ENCODE measurements around the gene CCL11. TPM values are rescaled to one million over a fixed set of nuclear protein-coding genes. Genes with fewer than 3 reads are reported as not detected.

CCL11 gene
- total RNA-seq, 1 experiment from 2014 or later, result not detected

DNA sequence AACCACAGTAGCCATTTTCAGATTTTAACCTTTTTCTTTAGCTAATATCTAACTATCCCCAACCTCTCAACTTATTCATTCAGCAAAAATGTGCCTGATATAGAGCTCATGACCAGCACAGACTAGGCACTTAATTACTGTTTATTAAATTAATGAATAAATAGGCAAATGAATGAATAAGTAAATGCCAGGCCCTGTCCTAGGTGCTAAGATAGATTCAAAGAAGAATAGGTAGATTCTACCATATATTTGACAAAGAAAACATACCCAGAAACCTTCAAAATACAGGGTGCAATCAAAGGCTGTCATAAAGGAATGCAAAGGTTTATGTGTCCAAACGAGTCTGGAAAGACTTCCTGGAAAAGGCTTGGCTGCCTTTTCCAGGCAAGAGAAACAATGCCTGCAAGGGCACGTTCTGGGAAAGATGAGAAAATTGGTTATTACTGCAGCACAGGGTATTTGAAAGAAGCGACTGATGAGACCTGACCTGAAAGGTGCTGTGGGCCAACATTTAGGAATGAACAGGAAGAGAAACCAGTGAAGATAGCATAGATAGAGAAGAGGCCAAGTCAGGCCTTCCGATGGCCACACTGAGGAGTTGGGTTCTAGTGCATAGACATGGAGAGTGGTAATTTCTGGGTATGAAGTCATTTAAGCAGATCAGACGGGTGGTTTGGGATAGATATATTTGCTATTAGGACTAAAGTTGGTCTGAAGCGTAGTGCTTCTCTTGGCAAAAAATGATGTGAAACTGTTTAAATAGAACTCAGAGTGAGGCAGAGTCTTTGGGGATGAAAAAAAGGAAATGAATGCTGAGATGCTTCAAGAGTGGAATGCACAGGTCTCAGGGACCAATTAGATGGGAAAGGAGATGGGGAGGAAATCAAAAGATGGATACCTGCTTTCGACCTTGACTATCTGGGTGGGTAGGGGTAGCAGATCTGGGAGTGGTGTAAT lies 41.9 kb upstream of the CCL11 start:
- Histone ChIP-seq H3K9me3 (ENCODE audit: low read length) (no peaks in the 10 kb centered on the region), H3K27ac (ENCODE audit: low read length) (no peak overlapping the region), H3F3A (ENCODE audit: low read length, unreplicated experiment) (no peaks in the 10 kb centered on the region), H3K9me2 (replicated peaks; ENCODE audit: low read length) (no peaks in the 10 kb centered on the region), H4K20me1 (ENCODE audit: low read length) (no peaks in the 10 kb centered on the region), H3K79me2 (ENCODE audit: low read length) (no peaks in the 10 kb centered on the region), H3K9ac (ENCODE audit: low read length) (no peak overlapping the region), H3K4me3 (ENCODE audit: low read length) (no peak overlapping the region), H3K36me3 (ENCODE audit: low read depth, low read length) (no peaks in the 10 kb centered on the region), H3K4me2 (ENCODE audit: low read length) (no peak overlapping the region), H2AFZ (ENCODE audit: low read length) (no peak overlapping the region), H3K4me1 (ENCODE audit: insufficient read depth, low read length) (no peaks in the 10 kb centered on the region), H3K27me3 (ENCODE audit: low read length) (no peaks in the 10 kb centered on the region)
- no TSS peak for BruUV-seq (replicated peaks)
- CTCF ChIA-PET, result no interaction called here
- TF ChIP-seq EZH2 (IDR thresholded peaks at IDR 0.05; ENCODE audit: low read length, unreplicated experiment), result no peak
- no peak for TF ChIP-seq EZH2phosphoT487 (IDR thresholded peaks at IDR 0.05; ENCODE audit: borderline replicate concordance, low read length)
- no peak for TF ChIP-seq CTCF (conservative IDR thresholded peaks at IDR 0.05; ENCODE audit: low read depth, low read length)
- POLR2A ChIA-PET (ENCODE audit: unreplicated experiment), result no interaction called here
- ATAC-seq (no peak), DNase-seq (no peak)
- intact Hi-C loops (cut with micrococcal nuclease), result no loop called here

- Histone ChIP-seq H3K27ac (ENCODE audit: low read length) (no peak overlapping the region), H3K4me2 (ENCODE audit: low read length) (no peak overlapping the region), H3F3A (ENCODE audit: low read length, unreplicated experiment) (no peaks in the 10 kb centered on the region), H3K36me3 (ENCODE audit: low read depth, low read length) (no peaks in the 10 kb centered on the region), H3K4me1 (ENCODE audit: insufficient read depth, low read length) (no peaks in the 10 kb centered on the region), H3K4me3 (ENCODE audit: low read length) (no peak overlapping the region), H3K79me2 (ENCODE audit: low read length) (no peaks in the 10 kb centered on the region), H3K9ac (ENCODE audit: low read length) (no peak overlapping the region), H3K27me3 (ENCODE audit: low read length) (no peaks in the 10 kb centered on the region), H3K9me2 (replicated peaks; ENCODE audit: low read length) (no peaks in the 10 kb centered on the region), H2AFZ (ENCODE audit: low read length) (no peak overlapping the region), H4K20me1 (ENCODE audit: low read length) (no peaks in the 10 kb centered on the region), H3K9me3 (ENCODE audit: low read length) (no peaks in the 10 kb centered on the region)
- TF ChIP-seq EZH2phosphoT487 (IDR thresholded peaks at IDR 0.05; ENCODE audit: borderline replicate concordance, low read length) (no peak), CTCF (conservative IDR thresholded peaks at IDR 0.05; ENCODE audit: low read depth, low read length) (no peak), EZH2 (IDR thresholded peaks at IDR 0.05; ENCODE audit: low read length, unreplicated experiment) (no peak)
- CTCF ChIA-PET, result no interaction called here
- no peak for DNase-seq
- POLR2A ChIA-PET (ENCODE audit: unreplicated experiment), result no interaction called here
- intact Hi-C loops (cut with micrococcal nuclease), result no loop called here
- no TSS peak for BruUV-seq (replicated peaks)
- no peak for ATAC-seq
These were observed 40.1 kb upstream of the CCL11 start for GRCh38 chr17:34245351-34245905.

- CTCF ChIA-PET, result no interaction called here
- DNase-seq (no peak), ATAC-seq (no peak)
- Histone ChIP-seq H4K20me1 (ENCODE audit: low read length) (no peaks in the 10 kb centered on the region), H3F3A (ENCODE audit: low read length, unreplicated experiment) (no peaks in the 10 kb centered on the region), H2AFZ (ENCODE audit: low read length) (no peak overlapping the region), H3K79me2 (ENCODE audit: low read length) (no peaks in the 10 kb centered on the region), H3K4me3 (ENCODE audit: low read length) (no peak overlapping the region), H3K9me3 (ENCODE audit: low read length) (no peaks in the 10 kb centered on the region), H3K4me2 (ENCODE audit: low read length) (no peak overlapping the region), H3K9ac (ENCODE audit: low read length) (no peak overlapping the region), H3K27ac (ENCODE audit: low read length) (no peak overlapping the region), H3K9me2 (replicated peaks; ENCODE audit: low read length) (no peaks in the 10 kb centered on the region), H3K36me3 (ENCODE audit: low read depth, low read length) (no peaks in the 10 kb centered on the region), H3K27me3 (ENCODE audit: low read length) (no peaks in the 10 kb centered on the region), H3K4me1 (ENCODE audit: insufficient read depth, low read length) (no peaks in the 10 kb centered on the region)
- POLR2A ChIA-PET (ENCODE audit: unreplicated experiment), result no interaction called here
- no TSS peak for BruUV-seq (replicated peaks)
- TF ChIP-seq EZH2 (IDR thresholded peaks at IDR 0.05; ENCODE audit: low read length, unreplicated experiment) (no peak), EZH2phosphoT487 (IDR thresholded peaks at IDR 0.05; ENCODE audit: borderline replicate concordance, low read length) (no peak), CTCF (conservative IDR thresholded peaks at IDR 0.05; ENCODE audit: low read depth, low read length) (no peak)
- intact Hi-C loops (cut with micrococcal nuclease), result no loop called here
These were observed 39.1 kb upstream of the CCL11 start for GRCh38 chr17:34246446-34246845.

All from PC-3 (cell line).